Thoracic aorta (tissue), 2 donors: ENCODE measurements around the gene ITPR2. TPM values are rescaled to one million over a fixed set of nuclear protein-coding genes. Genes with fewer than 3 reads are reported as not detected.

Experiments
- ATAC-seq: fragments of 150-250 bp; one replicate; pipeline ENCODE4 v1.8.0; 2017; ENCODE audit warnings: low read depth; ENCODE audit not compliant: insufficient number of reproducible peaks, low FRiP score
- DNase-seq: peaks from one replicate; pipeline ENCODE4 v3.0.0-alpha.2; 2020; ENCODE audit warnings: low spot score
- H3K27ac ChIP-seq, 2 donors: fragments of 200-600 bp; sonication (generic); 1 replicate in 1 of 2; 2 replicates in 1 of 2; pipeline ENCODE4 v1.5.1; 2016; ENCODE audit warnings: mild to moderate bottlenecking in 2 of 2, moderate library complexity in 2 of 2
- H3K27me3 ChIP-seq: fragments of 200-600 bp; sonication (generic); replicated peaks from 2 replicates; pipeline ENCODE4 v1.6.0; 2016; ENCODE audit warnings: mild to moderate bottlenecking; ENCODE audit not compliant: insufficient read depth
- H3K36me3 ChIP-seq: fragments of 200-600 bp; sonication (generic); one replicate; pipeline ENCODE4 v1.5.1; 2016
- H3K4me1 ChIP-seq, 2 donors: fragments of 200-600 bp; sonication (generic); 1 replicate in 1 of 2; 2 replicates in 1 of 2; pipeline versions ENCODE4 v1.5.1 to v1.6.0; 2016; ENCODE audit warnings: low read depth in 2 of 2, mild to moderate bottlenecking in 1 of 2; ENCODE audit not compliant: control insufficient read depth in 1 of 2
- H3K4me3 ChIP-seq: fragments of 200-600 bp; sonication (generic); 2 replicates; pipeline ENCODE4 v1.5.1; 2016; ENCODE audit warnings: mild to moderate bottlenecking
- H3K9me3 ChIP-seq: fragments of 200-600 bp; sonication (generic); 2 replicates; pipeline ENCODE4 v1.5.1; 2016
- total RNA-seq, 2 donors: library from RNA; depleted of rRNA; stranded (reverse); fragments of >200 nt; gene quantifications; one replicate each; pipeline versions ENCODE4 v1.1.0 to v1.2.3, GENCODE V29; 2016
- TF ChIP-seq, protein P1 (sequence below): fragments of 200-600 bp; sonication (generic); IDR thresholded peaks from one replicate; pipeline ENCODE4 v1.5.1; 2019; ENCODE audit warnings: antibody characterized with exemption

ITPR2 gene
- total RNA-seq, 2 donors from 2014 or later: 28.3 to 86.3 TPM

DNA sequence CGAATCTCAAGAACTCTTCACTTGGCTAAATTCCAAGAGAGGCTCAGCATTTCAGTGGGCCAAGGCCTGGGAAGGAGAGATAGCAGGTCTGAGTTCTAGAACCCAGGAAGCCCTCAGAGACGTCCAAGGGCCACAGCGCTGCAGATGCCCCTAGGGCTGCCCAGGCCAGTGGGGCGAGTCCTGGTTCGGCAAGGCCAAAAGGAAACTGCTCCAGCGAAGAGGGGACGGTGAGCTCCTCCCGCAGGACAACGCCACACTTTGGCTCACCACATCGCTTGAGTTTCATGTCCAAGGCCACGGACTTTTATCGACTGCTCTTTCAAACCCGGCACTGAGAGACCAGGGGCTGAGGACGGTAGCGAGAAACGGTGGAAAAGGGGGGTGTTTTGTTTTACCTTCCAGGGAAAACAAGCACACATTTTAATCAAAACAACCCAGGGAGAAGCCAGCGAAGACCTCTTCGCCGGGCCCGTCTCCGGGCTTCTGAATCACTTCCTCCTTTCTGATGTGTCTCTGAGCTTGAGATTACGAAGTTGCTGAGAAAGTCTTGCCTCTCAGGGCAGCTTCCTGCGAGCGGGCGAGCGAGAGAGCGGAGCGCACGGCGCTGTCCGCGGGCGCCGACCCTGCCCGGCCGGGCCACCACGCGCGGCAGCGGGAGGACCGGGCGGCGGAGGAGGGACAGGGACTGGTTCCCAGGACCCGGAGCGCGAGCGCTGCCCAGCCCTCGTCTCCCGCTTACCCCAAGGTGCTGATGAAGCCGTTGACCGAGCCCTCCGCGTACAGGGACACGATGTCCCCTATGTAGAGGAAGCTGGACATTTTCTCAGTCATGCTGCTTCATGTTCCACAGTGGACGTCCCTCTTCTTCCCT, 808 bp downstream of the ITPR2 start:
- peaks cover 9 to 20% of the 10 kb centered on the region in 2 donors for H3K4me1 ChIP-seq
- no peak for ATAC-seq
- TF ChIP-seq, protein P1, sequence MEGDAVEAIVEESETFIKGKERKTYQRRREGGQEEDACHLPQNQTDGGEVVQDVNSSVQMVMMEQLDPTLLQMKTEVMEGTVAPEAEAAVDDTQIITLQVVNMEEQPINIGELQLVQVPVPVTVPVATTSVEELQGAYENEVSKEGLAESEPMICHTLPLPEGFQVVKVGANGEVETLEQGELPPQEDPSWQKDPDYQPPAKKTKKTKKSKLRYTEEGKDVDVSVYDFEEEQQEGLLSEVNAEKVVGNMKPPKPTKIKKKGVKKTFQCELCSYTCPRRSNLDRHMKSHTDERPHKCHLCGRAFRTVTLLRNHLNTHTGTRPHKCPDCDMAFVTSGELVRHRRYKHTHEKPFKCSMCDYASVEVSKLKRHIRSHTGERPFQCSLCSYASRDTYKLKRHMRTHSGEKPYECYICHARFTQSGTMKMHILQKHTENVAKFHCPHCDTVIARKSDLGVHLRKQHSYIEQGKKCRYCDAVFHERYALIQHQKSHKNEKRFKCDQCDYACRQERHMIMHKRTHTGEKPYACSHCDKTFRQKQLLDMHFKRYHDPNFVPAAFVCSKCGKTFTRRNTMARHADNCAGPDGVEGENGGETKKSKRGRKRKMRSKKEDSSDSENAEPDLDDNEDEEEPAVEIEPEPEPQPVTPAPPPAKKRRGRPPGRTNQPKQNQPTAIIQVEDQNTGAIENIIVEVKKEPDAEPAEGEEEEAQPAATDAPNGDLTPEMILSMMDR: no peak
- peak overlapping the region; percentile 87 for H3K4me3 ChIP-seq
- no peaks in the 10 kb centered on the region for H3K9me3 ChIP-seq
- H3K27ac ChIP-seq: peak overlapping the region; percentile 84 to 96
- H3K36me3 ChIP-seq: no peaks in the 10 kb centered on the region
- H3K27me3 ChIP-seq: no peaks in the 10 kb centered on the region
- DNase-seq: peak; percentile 6

DNA sequence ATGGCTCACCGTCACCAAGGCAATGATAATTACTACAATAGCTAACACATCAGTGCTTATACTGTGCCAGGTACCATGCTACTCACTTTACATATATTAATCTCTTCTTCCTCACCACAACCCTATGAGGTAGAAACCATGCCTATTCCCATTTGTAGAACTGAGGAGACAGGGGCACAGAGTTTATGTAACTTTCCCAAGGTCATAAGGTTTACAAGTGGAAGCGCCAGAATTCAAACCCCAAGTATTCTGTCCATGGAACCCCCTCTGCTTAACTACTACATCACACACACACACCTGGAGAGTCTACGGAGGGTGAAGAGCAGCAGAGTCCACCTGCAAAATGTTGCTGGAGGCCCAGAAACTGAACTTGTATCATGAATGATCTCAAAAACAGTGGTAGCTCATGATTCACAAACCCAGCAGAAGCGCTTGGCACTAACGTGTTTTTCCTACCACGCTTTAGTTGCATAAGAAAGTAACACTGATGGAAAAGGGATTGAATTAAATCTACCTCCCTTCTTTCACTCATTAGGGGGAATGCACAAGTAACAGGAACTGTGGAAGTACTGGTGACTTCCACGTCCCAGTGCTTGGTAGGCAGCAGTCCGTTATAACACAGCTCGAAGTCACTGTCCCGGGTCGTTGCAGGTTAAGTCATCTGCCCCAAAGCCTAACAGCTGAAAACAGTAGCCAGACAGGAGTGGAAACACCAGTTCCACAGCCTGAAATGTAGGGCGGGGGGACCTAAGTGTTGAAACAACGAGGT, 2.0 kb downstream of the ITPR2 start:
- no peak for DNase-seq
- Histone ChIP-seq H3K27me3 (no peaks in the 10 kb centered on the region), H3K27ac (no peak overlapping the region), H3K36me3 (no peaks in the 10 kb centered on the region), H3K4me1 (peaks cover 11 to 20% of the 10 kb centered on the region in 2 donors), H3K4me3 (peak overlapping the region; percentile 56), H3K9me3 (no peaks in the 10 kb centered on the region)
- no peak for ATAC-seq
- TF ChIP-seq, protein P1: no peak

DNA sequence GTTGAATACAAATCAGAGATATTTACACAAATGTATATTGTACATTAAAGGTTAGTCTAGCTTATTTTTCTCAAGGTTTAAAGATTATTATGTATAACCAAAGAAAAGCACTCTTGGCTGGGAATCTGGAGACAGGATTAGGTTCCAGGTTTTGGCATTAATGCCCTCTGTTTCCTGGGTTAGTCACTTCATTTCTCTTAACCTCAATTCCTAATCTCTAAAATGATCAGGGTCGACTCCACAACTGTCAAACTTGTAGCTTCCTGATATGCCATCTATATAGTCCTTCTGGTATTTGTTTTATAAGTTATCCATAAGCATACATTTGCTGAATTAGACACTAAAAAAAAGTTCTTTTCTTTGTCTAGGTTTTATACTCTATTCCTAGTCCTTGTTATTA, 2.6 kb downstream of the ITPR2 start:
- H3K4me1 ChIP-seq: peaks cover 11 to 20% of the 10 kb centered on the region in 2 donors
- TF ChIP-seq, protein P1: no peak
- H3K4me3 ChIP-seq: no peak overlapping the region
- ATAC-seq: no peak
- no peaks in the 10 kb centered on the region for H3K27me3 ChIP-seq
- H3K27ac ChIP-seq: no peak overlapping the region
- H3K9me3 ChIP-seq: no peaks in the 10 kb centered on the region
- no peaks in the 10 kb centered on the region for H3K36me3 ChIP-seq
- no peak for DNase-seq

DNA sequence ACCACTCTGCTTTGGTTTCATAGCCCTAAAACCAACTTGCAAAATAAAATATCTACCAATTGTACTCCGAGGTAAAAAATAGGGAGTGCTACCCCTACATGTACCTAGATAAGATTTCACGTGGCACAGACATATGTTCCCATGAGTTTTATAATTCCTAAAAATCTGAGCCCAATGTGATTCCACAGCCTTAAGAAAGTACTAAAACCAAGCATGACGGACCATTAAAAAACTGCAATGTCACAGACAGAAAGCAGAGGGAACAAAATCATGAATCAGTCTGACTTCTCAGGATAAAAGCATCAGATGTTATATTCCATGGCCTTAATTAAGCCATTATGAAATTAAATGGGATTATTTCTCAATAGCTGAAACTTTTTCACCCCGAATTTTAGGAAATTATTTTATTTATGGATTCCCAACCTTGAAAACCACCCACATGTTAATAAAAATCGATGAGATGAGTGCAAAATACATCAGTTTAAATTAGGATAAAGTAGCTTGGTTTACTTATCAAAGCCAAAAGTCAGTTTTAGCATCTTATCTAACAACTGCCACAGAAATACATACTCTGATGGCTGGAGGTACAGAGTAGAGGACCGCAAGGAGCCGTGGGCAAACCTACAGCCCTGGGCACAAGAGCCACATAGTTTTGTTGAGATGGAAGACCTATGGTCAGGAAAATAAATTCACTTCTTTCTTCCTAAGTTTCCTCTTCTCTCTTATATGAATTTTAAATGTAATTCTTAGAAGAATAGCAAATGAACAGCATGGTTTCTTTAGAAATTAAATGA, 4.5 kb downstream of the ITPR2 start:
- Histone ChIP-seq H3K27ac (no peak overlapping the region), H3K36me3 (no peaks in the 10 kb centered on the region), H3K9me3 (no peaks in the 10 kb centered on the region), H3K4me1 (peaks cover 11 to 20% of the 10 kb centered on the region in 2 donors), H3K27me3 (no peaks in the 10 kb centered on the region), H3K4me3 (no peak overlapping the region)
- no peak for DNase-seq
- TF ChIP-seq, protein P1: no peak
- ATAC-seq: no peak
